DND-41 (cell line): ENCODE data around the gene ATG13.
"Not testable (repeated sequence)": the region's sequence is repeated elsewhere in the genome, so short reads cannot be mapped to it uniquely, and the experiment has no call there.

Experiments
- ATAC-seq: fragments of 200-7000 bp; cut with Tn5 transposase; 3 replicates; pipeline ENCODE4 v1.9.1; 2021; ENCODE audit warnings: low read depth; ENCODE audit not compliant: insufficient read depth
- DNase-seq: peaks from one replicate; pipeline ENCODE4 v3.0.0-alpha.2; 2020
- H2AFZ ChIP-seq: 2 replicates; pipeline ENCODE4 v1.6.0; 2012; ENCODE audit warnings: low read depth, low read length
- H3K27ac ChIP-seq: 2 replicates; pipeline ENCODE4 v1.5.1; 2012; ENCODE audit warnings: low read length, inconsistent platforms
- H3K27me3 ChIP-seq: fragments of 200-600 bp; sonication (generic); 2 replicates; pipeline ENCODE4 v1.6.0; 2012; ENCODE audit warnings: low read length, mild to moderate bottlenecking, inconsistent platforms; ENCODE audit not compliant: insufficient read depth, poor library complexity
- H3K36me3 ChIP-seq: 2 replicates; pipeline ENCODE4 v1.5.1; 2012; ENCODE audit warnings: low read length, inconsistent platforms; ENCODE audit not compliant: insufficient read depth
- H3K4me1 ChIP-seq: 2 replicates; pipeline ENCODE4 v1.5.1; 2012; ENCODE audit warnings: mild to moderate bottlenecking, low read length; ENCODE audit not compliant: insufficient read depth
- H3K4me2 ChIP-seq: 2 replicates; pipeline ENCODE4 v1.6.0; 2012; ENCODE audit warnings: mild to moderate bottlenecking, moderate library complexity, low read length, inconsistent platforms; ENCODE audit not compliant: insufficient read depth
- H3K4me3 ChIP-seq, 2 experiments: fragments of 200-600 bp in 1 of 2; shearing (Covaris generic) in 1 of 2; 2 replicates each; pipeline ENCODE4 v1.5.1; 2012 to 2016; ENCODE audit warnings: inconsistent platforms in 2 of 2, low read length in 2 of 2, mild to moderate bottlenecking in 2 of 2, low read depth in 1 of 2, moderate library complexity in 1 of 2
- H3K79me2 ChIP-seq: 2 replicates; pipeline ENCODE4 v1.6.0; 2012; ENCODE audit warnings: low read length, inconsistent platforms; ENCODE audit not compliant: insufficient read depth
- H3K9ac ChIP-seq: 2 replicates; pipeline ENCODE4 v1.6.0; 2012; ENCODE audit warnings: low read depth, mild to moderate bottlenecking, inconsistent platforms, low read length, moderate library complexity
- H3K9me3 ChIP-seq: 2 replicates; pipeline ENCODE4 v1.5.1; 2012; ENCODE audit warnings: low read length, moderate library complexity, mild to moderate bottlenecking, inconsistent platforms; ENCODE audit not compliant: insufficient read depth, severe bottlenecking
- H4K20me1 ChIP-seq: 2 replicates; pipeline ENCODE4 v1.6.0; 2012; ENCODE audit warnings: low read length; ENCODE audit not compliant: insufficient read depth
- EZH2 ChIP-seq: IDR thresholded peaks from 3 replicates; pipeline ENCODE4 v1.6.1; 2012; ENCODE audit warnings: borderline replicate concordance, low read depth, mild to moderate bottlenecking, moderate library complexity, low read length, inconsistent platforms; ENCODE audit not compliant: severe bottlenecking
- TF ChIP-seq, protein P1 (sequence below): IDR thresholded peaks from 2 replicates; pipeline ENCODE4 v1.5.1; 2012; ENCODE audit warnings: borderline replicate concordance, low read length, moderate library complexity, mild to moderate bottlenecking; ENCODE audit not compliant: poor library complexity, severe bottlenecking; ENCODE audit errors: extremely low read depth

Gene ATG13

GRCh38 chr11:46668480-46669085 is 51.2 kb downstream of the ATG13 start:
- H4K20me1 ChIP-seq, result peaks cover 24% of the 10 kb centered on the region
- no peak overlapping the region for H3K4me3 ChIP-seq
- no peaks in the 10 kb centered on the region for H3K79me2 ChIP-seq
- ATAC-seq, result no peak
- H2AFZ ChIP-seq, result no peak overlapping the region
- no peaks in the 10 kb centered on the region for H3K27me3 ChIP-seq
- no peak for DNase-seq
- H3K27ac ChIP-seq, result no peak overlapping the region
- H3K4me1 ChIP-seq, result peaks cover 49% of the 10 kb centered on the region
- H3K36me3 ChIP-seq, result peaks cover 86% of the 10 kb centered on the region
- no peaks in the 10 kb centered on the region for H3K9me3 ChIP-seq
- no peak overlapping the region for H3K9ac ChIP-seq
- TF ChIP-seq, protein P1, sequence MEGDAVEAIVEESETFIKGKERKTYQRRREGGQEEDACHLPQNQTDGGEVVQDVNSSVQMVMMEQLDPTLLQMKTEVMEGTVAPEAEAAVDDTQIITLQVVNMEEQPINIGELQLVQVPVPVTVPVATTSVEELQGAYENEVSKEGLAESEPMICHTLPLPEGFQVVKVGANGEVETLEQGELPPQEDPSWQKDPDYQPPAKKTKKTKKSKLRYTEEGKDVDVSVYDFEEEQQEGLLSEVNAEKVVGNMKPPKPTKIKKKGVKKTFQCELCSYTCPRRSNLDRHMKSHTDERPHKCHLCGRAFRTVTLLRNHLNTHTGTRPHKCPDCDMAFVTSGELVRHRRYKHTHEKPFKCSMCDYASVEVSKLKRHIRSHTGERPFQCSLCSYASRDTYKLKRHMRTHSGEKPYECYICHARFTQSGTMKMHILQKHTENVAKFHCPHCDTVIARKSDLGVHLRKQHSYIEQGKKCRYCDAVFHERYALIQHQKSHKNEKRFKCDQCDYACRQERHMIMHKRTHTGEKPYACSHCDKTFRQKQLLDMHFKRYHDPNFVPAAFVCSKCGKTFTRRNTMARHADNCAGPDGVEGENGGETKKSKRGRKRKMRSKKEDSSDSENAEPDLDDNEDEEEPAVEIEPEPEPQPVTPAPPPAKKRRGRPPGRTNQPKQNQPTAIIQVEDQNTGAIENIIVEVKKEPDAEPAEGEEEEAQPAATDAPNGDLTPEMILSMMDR, result no peak
- no peak for TF ChIP-seq EZH2
- H3K4me2 ChIP-seq, result no peak overlapping the region

- H3K27ac ChIP-seq, result peak overlapping the region; percentile 23
- H3K4me3 ChIP-seq, result no peak overlapping the region
- H3K9ac ChIP-seq, result no peak overlapping the region
- no peaks in the 10 kb centered on the region for H3K27me3 ChIP-seq
- peaks cover 24% of the 10 kb centered on the region for H4K20me1 ChIP-seq
- no peak for ATAC-seq
- no peak for DNase-seq
- H3K4me2 ChIP-seq, result peak overlapping the region; percentile 9; the same call in 1 of the 2 replicates
- no peak for TF ChIP-seq EZH2
- TF ChIP-seq, protein P1, result peak; percentile 55
- peaks cover 49% of the 10 kb centered on the region for H3K4me1 ChIP-seq
- no peak overlapping the region for H2AFZ ChIP-seq
- no peaks in the 10 kb centered on the region for H3K79me2 ChIP-seq
- no peaks in the 10 kb centered on the region for H3K9me3 ChIP-seq
- peaks cover 84% of the 10 kb centered on the region for H3K36me3 ChIP-seq
Measured at GRCh38 chr11:46669711-46670139, 52.4 kb downstream of the ATG13 start.

DNA sequence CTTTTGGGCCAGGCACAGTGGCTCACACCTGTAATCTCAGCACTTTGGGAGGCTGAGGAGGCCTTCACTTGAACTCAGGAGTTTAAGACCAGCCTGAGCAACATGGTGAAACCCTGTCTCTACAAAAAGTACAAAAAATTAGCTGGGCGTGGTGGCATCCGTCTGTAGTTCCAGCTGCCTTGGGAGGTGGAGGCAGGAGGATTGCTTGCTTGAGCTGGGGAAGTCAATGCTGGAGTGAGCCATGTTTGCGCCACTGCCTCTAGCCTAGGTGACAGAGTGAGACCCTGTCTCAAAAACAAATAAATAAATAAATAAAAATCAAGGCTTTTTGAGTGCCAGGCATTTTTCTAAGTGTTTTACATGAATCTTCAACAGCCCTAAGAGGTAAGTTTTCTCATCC is 53.2 kb downstream of the ATG13 start:
- peak overlapping the region; percentile 2; the same call in 1 of the 2 replicates for H3K4me2 ChIP-seq
- peaks cover 24% of the 10 kb centered on the region for H4K20me1 ChIP-seq
- H3K27ac ChIP-seq, result peak overlapping the region; percentile 63
- peaks cover 77% of the 10 kb centered on the region for H3K36me3 ChIP-seq
- not testable (repeated sequence) for H2AFZ ChIP-seq, ATAC-seq, H3K9me3 ChIP-seq, H3K79me2 ChIP-seq, H3K9ac ChIP-seq, DNase-seq, H3K4me3 ChIP-seq, H3K27me3 ChIP-seq
- H3K4me1 ChIP-seq, result peaks cover 49% of the 10 kb centered on the region

DNA sequence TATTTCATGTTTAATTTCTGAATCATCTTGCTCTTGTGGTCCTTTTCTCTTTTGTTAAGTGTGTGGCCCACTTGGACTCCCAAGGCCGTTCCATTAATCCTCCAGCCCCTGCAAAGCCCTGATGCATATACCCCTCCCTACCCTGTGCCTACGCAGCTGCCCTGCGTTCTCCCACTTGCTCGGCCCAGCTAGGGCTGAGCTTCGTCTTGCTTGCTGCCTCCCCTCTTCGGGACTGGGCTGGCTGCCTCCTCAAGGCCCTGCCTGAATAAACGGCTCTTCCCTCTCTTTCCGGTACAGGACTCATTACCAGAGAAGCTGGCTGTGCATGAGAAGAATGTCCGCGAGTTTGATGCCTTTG is 54.6 kb downstream of the ATG13 start:
- TF ChIP-seq EZH2, result no peak
- TF ChIP-seq, protein P1, result no peak
- H3K9me3 ChIP-seq, result no peaks in the 10 kb centered on the region
- DNase-seq, result no peak
- H3K4me3 ChIP-seq, result no peak overlapping the region
- H3K79me2 ChIP-seq, result no peaks in the 10 kb centered on the region
- H2AFZ ChIP-seq, result no peak overlapping the region
- H4K20me1 ChIP-seq, result peaks cover 24% of the 10 kb centered on the region
- ATAC-seq, result no peak
- H3K9ac ChIP-seq, result peak overlapping the region; percentile 24; the same call in 1 of the 2 replicates
- H3K36me3 ChIP-seq, result peaks cover 76% of the 10 kb centered on the region
- H3K27me3 ChIP-seq, result no peaks in the 10 kb centered on the region
- H3K4me2 ChIP-seq, result no peak overlapping the region
- peak overlapping the region; percentile 67 for H3K27ac ChIP-seq
- peaks cover 49% of the 10 kb centered on the region for H3K4me1 ChIP-seq
